ENCODE results near the gene CDC42SE2. TPM values are rescaled to one million over a fixed set of nuclear protein-coding genes. Genes with fewer than 3 reads are reported as not detected.
"Not testable (repeated sequence)": the region's sequence is repeated elsewhere in the genome, so short reads cannot be mapped to it uniquely, and the experiment has no call there.

Gene CDC42SE2
- total RNA-seq, 2 experiments from 2014 or later: 54.2 to 66.8 TPM

DNA sequence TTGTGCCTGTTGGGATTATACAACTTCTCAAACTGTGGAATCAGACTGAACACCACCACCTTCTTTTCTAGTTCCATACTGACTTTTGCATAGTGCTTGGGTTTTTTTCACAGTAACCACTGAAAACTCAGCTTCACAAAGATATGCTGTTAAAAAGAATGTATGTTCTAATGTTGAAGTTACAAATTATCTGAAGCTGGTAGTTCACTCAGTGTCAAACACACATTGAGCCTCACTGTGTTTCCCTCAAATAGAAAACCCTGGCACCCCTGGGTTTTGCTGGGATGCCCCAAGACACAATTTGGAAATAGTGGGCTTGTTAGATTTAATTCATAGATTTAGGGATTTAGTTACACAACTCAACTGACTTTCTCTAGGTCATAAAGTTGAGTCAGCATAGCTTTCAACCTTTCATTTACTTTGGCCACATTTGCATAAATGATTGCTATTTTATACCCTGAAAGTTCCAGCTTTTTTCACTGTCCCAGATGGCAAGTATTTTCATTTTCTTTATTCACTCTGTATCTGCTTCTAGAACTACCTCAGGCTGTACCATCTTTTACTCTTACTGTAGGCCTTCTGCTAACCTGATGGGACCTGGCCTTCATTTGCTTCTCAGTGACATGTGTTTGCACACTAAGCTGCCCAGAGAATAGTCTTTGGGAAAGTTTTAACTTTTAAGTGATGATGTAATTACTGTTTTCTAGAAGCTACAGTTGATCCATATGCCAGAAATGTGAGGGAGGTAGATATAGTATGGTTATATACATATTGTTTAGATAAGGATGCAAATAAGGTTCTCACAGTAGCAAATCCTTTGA is 115.1 kb downstream of the CDC42SE2 start:
- Histone ChIP-seq H3K4me2 (ENCODE audit: low read length) (peak overlapping the region; percentile 65), H3K79me2 (ENCODE audit: insufficient read depth, low read depth, low read length) (peaks cover 93% of the 10 kb centered on the region)

DNA sequence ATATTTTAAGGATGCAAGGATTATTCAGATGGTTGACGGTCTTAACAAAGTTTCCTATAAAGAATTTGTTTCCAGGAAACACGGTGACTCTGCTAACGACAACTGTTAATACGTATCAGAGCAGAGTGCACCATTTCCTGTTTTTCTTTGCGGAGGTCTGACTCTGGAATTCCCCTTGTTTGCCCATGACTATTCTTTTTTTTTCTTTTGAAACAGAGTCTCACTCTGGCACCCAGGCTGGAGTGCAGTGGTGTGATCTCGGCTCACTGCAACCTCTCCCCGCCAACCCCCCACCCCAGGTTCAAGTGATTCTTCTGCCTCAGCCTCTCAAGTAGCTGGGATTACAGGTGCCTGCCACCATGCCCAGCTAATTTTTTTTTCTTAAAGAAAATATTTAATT is 115.9 kb downstream of the CDC42SE2 start:
- DNase-seq (ENCODE audit: low spot score): peak; percentile 72
- Histone ChIP-seq H2AFZ (ENCODE audit: low read length) (no peak overlapping the region), H3K4me1 (ENCODE audit: insufficient read depth, low read length, poor library complexity, severe bottlenecking) (peaks cover 75% of the 10 kb centered on the region), H3K27ac (ENCODE audit: low read depth, low read length, poor library complexity, severe bottlenecking) (peak overlapping the region; percentile 87), H3K36me3 (ENCODE audit: insufficient read depth, low read length) (peaks cover 27% of the 10 kb centered on the region), H3K9me3 (ENCODE audit: low read length) (no peaks in the 10 kb centered on the region), H3K9me2 (ENCODE audit: insufficient read depth, low read length) (no peaks in the 10 kb centered on the region), H4K20me1 (ENCODE audit: insufficient read depth, low read length) (no peaks in the 10 kb centered on the region), H3K79me2 (ENCODE audit: insufficient read depth, low read depth, low read length) (peaks cover 92% of the 10 kb centered on the region), H3K4me2 (ENCODE audit: low read length) (peak overlapping the region; percentile 65), H3K4me3 (ENCODE audit: low read depth, low read length, poor library complexity, severe bottlenecking) (peak overlapping the region; percentile 24)
- intact Hi-C loops (cut with micrococcal nuclease; ENCODE audit: unreplicated experiment): loop anchor here (5.0 to 10.0 kb wide), 2 partner anchors 505 to 1057 kb away; no protein-coding TSS in a partner anchor
- TF ChIP-seq EZH2phosphoT487 (IDR thresholded peaks at IDR 0.05; ENCODE audit: borderline replicate concordance, low read depth, low read length): no peak
- no TSS peak for BruUV-seq (replicated peaks)
- ChIA-PET POLR2A (interaction anchor here (0.6 to 3.6 kb wide), 3 partner anchors 114 to 214 kb away, joined by 5 to 18 read pairs (median 6); partner anchors contain the start of gene HINT1), CTCF (ENCODE audit: unreplicated experiment) (interaction anchor here (0.6 kb wide), 1 partner anchor 116 kb away, joined by 10 read pairs; the partner anchor contains the start of gene CDC42SE2)

More for the DNA sequence above, 115.1 kb downstream of the CDC42SE2 start:
- CTCF ChIA-PET (ENCODE audit: unreplicated experiment): no interaction called here
- intact Hi-C loops (cut with micrococcal nuclease; ENCODE audit: unreplicated experiment): loop anchor here (5.0 kb wide), 1 partner anchor 1057 kb away; no protein-coding TSS in a partner anchor
- TF ChIP-seq CTCF (conservative IDR thresholded peaks at IDR 0.05; ENCODE audit: low read length) (no peak), EZH2phosphoT487 (IDR thresholded peaks at IDR 0.05; ENCODE audit: borderline replicate concordance, low read depth, low read length) (no peak)
- no TSS peak for BruUV-seq (replicated peaks)
- peak overlapping the region; percentile 24 for H3K4me3 ChIP-seq (ENCODE audit: low read depth, low read length, poor library complexity, severe bottlenecking)
- H2AFZ ChIP-seq (ENCODE audit: low read length): no peak overlapping the region
- peak overlapping the region; percentile 87 for H3K27ac ChIP-seq (ENCODE audit: low read depth, low read length, poor library complexity, severe bottlenecking)
- no peak for DNase-seq (ENCODE audit: low spot score)
- H3K9me3 ChIP-seq (ENCODE audit: low read length): no peaks in the 10 kb centered on the region
- no peaks in the 10 kb centered on the region for H3K9me2 ChIP-seq (ENCODE audit: insufficient read depth, low read length)
- peaks cover 83% of the 10 kb centered on the region for H3K4me1 ChIP-seq (ENCODE audit: insufficient read depth, low read length, poor library complexity, severe bottlenecking)
- POLR2A ChIA-PET: interaction anchor here (0.8 to 3.6 kb wide), 7 partner anchors 13 to 1051 kb away, joined by 3 to 18 read pairs (median 3); partner anchors contain the start of gene HINT1
- peaks cover 22% of the 10 kb centered on the region for H3K36me3 ChIP-seq (ENCODE audit: insufficient read depth, low read length)
- H4K20me1 ChIP-seq (ENCODE audit: insufficient read depth, low read length): no peaks in the 10 kb centered on the region

DNA sequence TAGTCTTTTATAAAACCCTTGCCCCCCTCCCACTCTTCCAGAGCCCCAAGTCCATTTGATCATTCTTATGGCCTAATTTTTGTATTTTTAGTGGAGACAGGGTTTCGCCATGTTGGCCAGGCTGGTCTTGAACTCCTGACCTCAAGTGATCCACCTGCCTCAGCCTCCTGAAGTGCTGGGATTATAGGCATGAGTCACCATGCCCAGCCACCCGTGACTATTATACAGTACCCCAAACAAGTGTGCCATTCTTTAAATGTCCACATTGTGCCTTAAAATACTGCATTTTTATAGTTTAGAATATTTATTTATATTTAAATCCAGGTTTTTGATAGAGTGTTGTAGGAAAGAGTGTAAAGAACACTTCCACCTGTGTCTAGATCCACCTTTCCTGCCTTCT is 116.4 kb downstream of the CDC42SE2 start:
- peak overlapping the region; percentile 65 for H3K4me2 ChIP-seq (ENCODE audit: low read length)
- POLR2A ChIA-PET: interaction anchor here (0.6 to 3.6 kb wide), 2 partner anchors 115 to 177 kb away, joined by 5 to 18 read pairs; no protein-coding TSS in a partner anchor

More for the DNA sequence above, 116.4 kb downstream of the CDC42SE2 start:
- not testable (repeated sequence) for H3K4me3 ChIP-seq (ENCODE audit: low read depth, low read length, poor library complexity, severe bottlenecking); H3K9me3 ChIP-seq (ENCODE audit: low read length); H2AFZ ChIP-seq (ENCODE audit: low read length); DNase-seq (ENCODE audit: low spot score); BruUV-seq (replicated peaks); H3K9me2 ChIP-seq (ENCODE audit: insufficient read depth, low read length); H4K20me1 ChIP-seq (ENCODE audit: insufficient read depth, low read length)
- intact Hi-C loops (cut with micrococcal nuclease; ENCODE audit: unreplicated experiment): loop anchor here (10.0 kb wide), 1 partner anchor 505 kb away; no protein-coding TSS in a partner anchor
- CTCF ChIA-PET (ENCODE audit: unreplicated experiment): interaction anchor here (0.6 kb wide), 1 partner anchor 117 kb away, joined by 10 read pairs; the partner anchor contains the start of gene CDC42SE2
- H3K4me1 ChIP-seq (ENCODE audit: insufficient read depth, low read length, poor library complexity, severe bottlenecking): peaks cover 70% of the 10 kb centered on the region
- H3K36me3 ChIP-seq (ENCODE audit: insufficient read depth, low read length): peaks cover 31% of the 10 kb centered on the region
- peak overlapping the region; percentile 87 for H3K27ac ChIP-seq (ENCODE audit: low read depth, low read length, poor library complexity, severe bottlenecking)
- H3K79me2 ChIP-seq (ENCODE audit: insufficient read depth, low read depth, low read length): peaks cover 87% of the 10 kb centered on the region
